ENCODE data around the gene ATOH8.

The ATOH8 gene

GRCh38 chr2:85734015-85734414, 19.8 kb upstream of the ATOH8 start:
- peaks cover 1% of the 10 kb centered on the region for H3K4me1 ChIP-seq (ENCODE audit: control insufficient read depth, insufficient read depth, low read depth, low read length)
- H3K18ac ChIP-seq (ENCODE audit: low read depth in 1 of 2, low read length in 2 of 2) = no peak overlapping the region
- no peak overlapping the region for H3K9ac ChIP-seq (ENCODE audit: low read length)
- H3K79me1 ChIP-seq (replicated peaks; ENCODE audit: low read length, poor library complexity, severe bottlenecking) = no peaks in the 10 kb centered on the region
- H2BK5ac ChIP-seq (ENCODE audit: low read depth, low read length, poor library complexity, severe bottlenecking) = no peak overlapping the region
- H3K4me3 ChIP-seq (ENCODE audit: insufficient read depth in 1 of 2, low read depth in 1 of 2, low read length in 2 of 2) = no peak overlapping the region
- H3K4me2 ChIP-seq (ENCODE audit: low read length, poor library complexity, severe bottlenecking) = no peak overlapping the region
- H3K14ac ChIP-seq (ENCODE audit: low read length in 2 of 2) = no peak overlapping the region
- H3K4ac ChIP-seq (ENCODE audit: low read depth in 1 of 2, low read length in 2 of 2) = no peak overlapping the region
- H3K23ac ChIP-seq (ENCODE audit: low read length in 2 of 2) = no peak overlapping the region
- H4K91ac ChIP-seq (ENCODE audit: low read length) = no peak overlapping the region
- H4K8ac ChIP-seq (ENCODE audit: low read length) = no peak overlapping the region
- H3K9me3 ChIP-seq (ENCODE audit: control insufficient read depth, low read length) = no peaks in the 10 kb centered on the region
- peaks cover 0 to 4% of the 10 kb centered on the region in 2 experiments for H3K27me3 ChIP-seq (ENCODE audit: control insufficient read depth in 1 of 2, insufficient read depth in 1 of 2, low read length in 2 of 2)
- peak overlapping the region; percentile 19 for H2BK15ac ChIP-seq (ENCODE audit: low read depth, poor library complexity, severe bottlenecking)
- H3K27ac ChIP-seq (ENCODE audit: low read length, poor library complexity, severe bottlenecking) = no peak overlapping the region
- H2BK12ac ChIP-seq (ENCODE audit: low read length in 2 of 2) = no peak overlapping the region
- no peak overlapping the region for H2BK120ac ChIP-seq (ENCODE audit: low read depth, low read length)
- no peak overlapping the region for H2AFZ ChIP-seq (ENCODE audit: low read depth, low read length)
- WGBS = 98% methylated on average over 4 of the region's 4 CpGs
- no peaks in the 10 kb centered on the region for H3K36me3 ChIP-seq (ENCODE audit: control insufficient read depth in 1 of 2, insufficient read depth in 2 of 2, low read depth in 1 of 2, low read length in 2 of 2)
- DNase-seq = no peak
- no peak overlapping the region for H2AK5ac ChIP-seq (ENCODE audit: low read length, severe bottlenecking)

- H4K8ac ChIP-seq (ENCODE audit: low read length) = no peak overlapping the region
- no peak for DNase-seq
- H2BK12ac ChIP-seq (ENCODE audit: low read length in 2 of 2) = peak overlapping the region in 1 of 2 experiments; percentile 48
- H3K4me2 ChIP-seq (ENCODE audit: low read length, poor library complexity, severe bottlenecking) = no peak overlapping the region
- H2BK5ac ChIP-seq (ENCODE audit: low read depth, low read length, poor library complexity, severe bottlenecking) = no peak overlapping the region
- H3K9ac ChIP-seq (ENCODE audit: low read length) = no peak overlapping the region
- peaks cover 1% of the 10 kb centered on the region for H3K4me1 ChIP-seq (ENCODE audit: control insufficient read depth, insufficient read depth, low read depth, low read length)
- H2AFZ ChIP-seq (ENCODE audit: low read depth, low read length) = no peak overlapping the region
- H3K36me3 ChIP-seq (ENCODE audit: control insufficient read depth in 1 of 2, insufficient read depth in 2 of 2, low read depth in 1 of 2, low read length in 2 of 2) = no peaks in the 10 kb centered on the region
- H3K27me3 ChIP-seq (ENCODE audit: control insufficient read depth in 1 of 2, insufficient read depth in 1 of 2, low read length in 2 of 2) = peaks cover 0 to 4% of the 10 kb centered on the region in 2 experiments
- no peak overlapping the region for H2BK15ac ChIP-seq (ENCODE audit: low read depth, poor library complexity, severe bottlenecking)
- peak overlapping the region in 1 of 2 experiments; percentile 73 for H3K18ac ChIP-seq (ENCODE audit: low read depth in 1 of 2, low read length in 2 of 2)
- no peak overlapping the region for H3K4me3 ChIP-seq (ENCODE audit: insufficient read depth in 1 of 2, low read depth in 1 of 2, low read length in 2 of 2)
- no peak overlapping the region for H3K23ac ChIP-seq (ENCODE audit: low read length in 2 of 2)
- no peaks in the 10 kb centered on the region for H3K79me1 ChIP-seq (replicated peaks; ENCODE audit: low read length, poor library complexity, severe bottlenecking)
- H2BK120ac ChIP-seq (ENCODE audit: low read depth, low read length) = no peak overlapping the region
- no peak overlapping the region for H4K91ac ChIP-seq (ENCODE audit: low read length)
- no peak overlapping the region for H2AK5ac ChIP-seq (ENCODE audit: low read length, severe bottlenecking)
- no peak overlapping the region for H3K4ac ChIP-seq (ENCODE audit: low read depth in 1 of 2, low read length in 2 of 2)
- no peaks in the 10 kb centered on the region for H3K9me3 ChIP-seq (ENCODE audit: control insufficient read depth, low read length)
- H3K27ac ChIP-seq (ENCODE audit: low read length, poor library complexity, severe bottlenecking) = no peak overlapping the region
- 75% methylated on average over 4 of the region's 5 CpGs for WGBS
- no peak overlapping the region for H3K14ac ChIP-seq (ENCODE audit: low read length in 2 of 2)
Observed at GRCh38 chr2:85734942-85735608, 18.7 kb upstream of the ATOH8 start.

- DNase-seq = no peak
- Histone ChIP-seq H3K79me1 (replicated peaks; ENCODE audit: low read length, poor library complexity, severe bottlenecking) (no peaks in the 10 kb centered on the region), H2BK120ac (ENCODE audit: low read depth, low read length) (no peak overlapping the region), H3K4me2 (ENCODE audit: low read length, poor library complexity, severe bottlenecking) (no peak overlapping the region), H3K18ac (ENCODE audit: low read depth in 1 of 2, low read length in 2 of 2) (no peak overlapping the region), H2BK5ac (ENCODE audit: low read depth, low read length, poor library complexity, severe bottlenecking) (no peak overlapping the region), H2BK12ac (ENCODE audit: low read length in 2 of 2) (no peak overlapping the region), H4K8ac (ENCODE audit: low read length) (no peak overlapping the region), H2AK5ac (ENCODE audit: low read length, severe bottlenecking) (no peak overlapping the region), H3K14ac (ENCODE audit: low read length in 2 of 2) (no peak overlapping the region), H3K23ac (ENCODE audit: low read length in 2 of 2) (no peak overlapping the region), H2AFZ (ENCODE audit: low read depth, low read length) (no peak overlapping the region), H3K27ac (ENCODE audit: low read length, poor library complexity, severe bottlenecking) (no peak overlapping the region), H3K4ac (ENCODE audit: low read depth in 1 of 2, low read length in 2 of 2) (no peak overlapping the region), H4K91ac (ENCODE audit: low read length) (no peak overlapping the region), H3K27me3 (ENCODE audit: control insufficient read depth in 1 of 2, insufficient read depth in 1 of 2, low read length in 2 of 2) (peaks cover 0 to 4% of the 10 kb centered on the region in 2 experiments), H3K9ac (ENCODE audit: low read length) (no peak overlapping the region), H3K36me3 (ENCODE audit: control insufficient read depth in 1 of 2, insufficient read depth in 2 of 2, low read depth in 1 of 2, low read length in 2 of 2) (no peaks in the 10 kb centered on the region), H3K4me1 (ENCODE audit: control insufficient read depth, insufficient read depth, low read depth, low read length) (peaks cover 1% of the 10 kb centered on the region), H3K9me3 (ENCODE audit: control insufficient read depth, low read length) (no peaks in the 10 kb centered on the region), H3K4me3 (ENCODE audit: insufficient read depth in 1 of 2, low read depth in 1 of 2, low read length in 2 of 2) (no peak overlapping the region), H2BK15ac (ENCODE audit: low read depth, poor library complexity, severe bottlenecking) (no peak overlapping the region)
Observed at GRCh38 chr2:85735691-85736090, 18.1 kb upstream of the ATOH8 start.

GRCh38 chr2:85736456-85737355, 17.1 kb upstream of the ATOH8 start:
- Histone ChIP-seq H3K9ac (ENCODE audit: low read length) (peak overlapping the region; percentile 45), H2BK5ac (ENCODE audit: low read depth, low read length, poor library complexity, severe bottlenecking) (no peak overlapping the region), H4K8ac (ENCODE audit: low read length) (no peak overlapping the region), H3K4ac (ENCODE audit: low read depth in 1 of 2, low read length in 2 of 2) (no peak overlapping the region), H2BK120ac (ENCODE audit: low read depth, low read length) (no peak overlapping the region), H3K4me3 (ENCODE audit: insufficient read depth in 1 of 2, low read depth in 1 of 2, low read length in 2 of 2) (no peak overlapping the region), H3K79me1 (replicated peaks; ENCODE audit: low read length, poor library complexity, severe bottlenecking) (no peaks in the 10 kb centered on the region), H2BK12ac (ENCODE audit: low read length in 2 of 2) (peak overlapping the region; percentile 38 to 75), H3K14ac (ENCODE audit: low read length in 2 of 2) (no peak overlapping the region), H2AFZ (ENCODE audit: low read depth, low read length) (no peak overlapping the region), H3K27ac (ENCODE audit: low read length, poor library complexity, severe bottlenecking) (no peak overlapping the region), H3K27me3 (ENCODE audit: control insufficient read depth in 1 of 2, insufficient read depth in 1 of 2, low read length in 2 of 2) (peaks cover 0 to 4% of the 10 kb centered on the region in 2 experiments), H3K23ac (ENCODE audit: low read length in 2 of 2) (no peak overlapping the region), H3K36me3 (ENCODE audit: control insufficient read depth in 1 of 2, insufficient read depth in 2 of 2, low read depth in 1 of 2, low read length in 2 of 2) (no peaks in the 10 kb centered on the region), H3K18ac (ENCODE audit: low read depth in 1 of 2, low read length in 2 of 2) (no peak overlapping the region), H2BK15ac (ENCODE audit: low read depth, poor library complexity, severe bottlenecking) (no peak overlapping the region), H2AK5ac (ENCODE audit: low read length, severe bottlenecking) (peak overlapping the region; percentile 5), H3K4me1 (ENCODE audit: control insufficient read depth, insufficient read depth, low read depth, low read length) (peaks cover 9% of the 10 kb centered on the region), H4K91ac (ENCODE audit: low read length) (no peak overlapping the region), H3K4me2 (ENCODE audit: low read length, poor library complexity, severe bottlenecking) (no peak overlapping the region), H3K9me3 (ENCODE audit: control insufficient read depth, low read length) (no peaks in the 10 kb centered on the region)
- WGBS = 93% methylated on average over 7 of the region's 7 CpGs
- DNase-seq = no peak

Data from mesenchymal stem cell (in vitro differentiated cells and primary cell).